D341Med (cell line): ENCODE results near the gene ERAP2.
"Not testable (repeated sequence)": the region's sequence is repeated elsewhere in the genome, so short reads cannot be mapped to it uniquely, and the experiment has no call there.

Source experiments
- DNase-seq: peaks from one replicate; pipeline ENCODE4 v3.0.0; 2012; ENCODE audit warnings: low spot score

The ERAP2 gene

GRCh38 chr5:96876292-96876850 is at the start of gene ERAP2:
TSS of gene ERAP2 (plus strand) at chr5:96876500. CDS start at chr5:96879686, 3,186 bp downstream.
- no peak for DNase-seq

- no peak for DNase-seq
These were observed 47.0 kb upstream of the ERAP2 start for GRCh38 chr5:96829297-96829696.

- DNase-seq: no peak
These were observed 42.3 kb upstream of the ERAP2 start for GRCh38 chr5:96834016-96834415.

- no peak for DNase-seq
These were observed 40.5 kb upstream of the ERAP2 start for GRCh38 chr5:96835791-96836191.

GRCh38 chr5:96836817-96837216 is 39.5 kb upstream of the ERAP2 start:
- no peak for DNase-seq

GRCh38 chr5:96837303-96837702 is 39.0 kb upstream of the ERAP2 start:
- no peak for DNase-seq

- DNase-seq: no peak
These were observed 37.9 kb upstream of the ERAP2 start for GRCh38 chr5:96838201-96839070.

GRCh38 chr5:96839071-96839592 is 37.2 kb upstream of the ERAP2 start:
- no peak for DNase-seq

- not testable (repeated sequence) for DNase-seq
These were observed 34.4 kb upstream of the ERAP2 start for GRCh38 chr5:96841931-96842330.

GRCh38 chr5:96843140-96843539 is 33.2 kb upstream of the ERAP2 start:
- no peak for DNase-seq

GRCh38 chr5:96844481-96844990 is 31.8 kb upstream of the ERAP2 start:
- no peak for DNase-seq

GRCh38 chr5:96851312-96852062 is 24.8 kb upstream of the ERAP2 start:
- no peak for DNase-seq

GRCh38 chr5:96852759-96853158 is 23.5 kb upstream of the ERAP2 start:
- DNase-seq: no peak

- no peak for DNase-seq
These were observed 22.2 kb upstream of the ERAP2 start for GRCh38 chr5:96854067-96854466.

- DNase-seq: no peak
These were observed 21.0 kb upstream of the ERAP2 start for GRCh38 chr5:96855031-96855872.

- DNase-seq: no peak
These were observed 19.9 kb upstream of the ERAP2 start for GRCh38 chr5:96856371-96856770.

GRCh38 chr5:96857454-96857853 is 18.8 kb upstream of the ERAP2 start:
- DNase-seq: no peak

GRCh38 chr5:96857924-96858323 is 18.4 kb upstream of the ERAP2 start:
- no peak for DNase-seq

- DNase-seq: no peak
These were observed 16.9 kb upstream of the ERAP2 start for GRCh38 chr5:96859375-96859774.

GRCh38 chr5:96861076-96861475 is 15.2 kb upstream of the ERAP2 start:
- DNase-seq: no peak

- no peak for DNase-seq
These were observed 13.2 kb upstream of the ERAP2 start for GRCh38 chr5:96863114-96863513.
